GM12892 (cell line): ENCODE results near the gene CLCF1.

Experiments
- DNase-seq: peaks from one replicate; pipeline ENCODE4 v3.0.0; 2011; ENCODE audit not compliant: insufficient read length
- FAIRE-seq: peaks from 2 replicates; lab custom pipeline; 2011; peaks lifted over from hg19 to GRCh38; lab: Jason Lieb, UNC
- POLR2A ChIP-seq: IDR thresholded peaks from 2 replicates; pipeline ENCODE4 v1.6.1; 2011; ENCODE audit warnings: low read depth, low read length, control low read depth
- POLR2AphosphoS5 ChIP-seq: IDR thresholded peaks from 2 replicates; pipeline ENCODE4 v1.6.1; 2011; ENCODE audit warnings: low read depth, low read length, control low read depth
- TAF1 ChIP-seq: IDR thresholded peaks from 2 replicates; pipeline ENCODE4 v1.6.1; 2011; ENCODE audit warnings: low read depth, mild to moderate bottlenecking, control low read depth, low read length, borderline replicate concordance

Gene CLCF1

GRCh38 chr11:67415501-67416304 is 42.3 kb upstream of the CLCF1 start, which contains the start of gene CARNS1:
Gene CARNS1, plus strand, starts transcription at chr11:67415678. Its CDS starts 522 bp downstream, at chr11:67416200.
- FAIRE-seq (no peak), DNase-seq (no peak)
- no peak for TF ChIP-seq TAF1
- no peak for TF ChIP-seq POLR2A
- TF ChIP-seq POLR2AphosphoS5, result no peak

- DNase-seq (no peak), FAIRE-seq (peak; percentile 30)
- TF ChIP-seq POLR2AphosphoS5 (no peak), POLR2A (no peak), TAF1 (no peak)
These were observed 40.0 kb upstream of the CLCF1 start for GRCh38 chr11:67413266-67413849.

- DNase-seq (no peak), FAIRE-seq (peak; percentile 63)
- TF ChIP-seq TAF1 (no peak), POLR2A (no peak), POLR2AphosphoS5 (no peak)
These were observed 39.2 kb upstream of the CLCF1 start for GRCh38 chr11:67412495-67413179.

GRCh38 chr11:67411785-67412152 is 38.4 kb upstream of the CLCF1 start:
- DNase-seq (no peak), FAIRE-seq (peak; percentile 89)
- TF ChIP-seq POLR2A (no peak), POLR2AphosphoS5 (no peak)

GRCh38 chr11:67410984-67411784 is 37.8 kb upstream of the CLCF1 start:
- TF ChIP-seq POLR2AphosphoS5, result no peak
- TF ChIP-seq TAF1, result no peak
- TF ChIP-seq POLR2A, result peak; percentile 31; the same call in 1 of the 2 replicates
- no peak for DNase-seq
- FAIRE-seq, result no peak

GRCh38 chr11:67410369-67410831 is 37.0 kb upstream of the CLCF1 start:
- no peak for TF ChIP-seq POLR2A
- TF ChIP-seq TAF1, result no peak
- no peak for TF ChIP-seq POLR2AphosphoS5
- DNase-seq (no peak), FAIRE-seq (no peak)

GRCh38 chr11:67409781-67410368 is 36.5 kb upstream of the CLCF1 start:
- TF ChIP-seq POLR2A, result no peak
- peak; percentile 26 for TF ChIP-seq POLR2AphosphoS5
- FAIRE-seq (no peak), DNase-seq (no peak)

GRCh38 chr11:67409261-67409666 is 35.9 kb upstream of the CLCF1 start:
- DNase-seq (peak; percentile 93), FAIRE-seq (peak; percentile 99)
- TF ChIP-seq TAF1 (0 out of 2 replicates have a peak, but pooled peaks have one; percentile 25), POLR2AphosphoS5 (peak; percentile 66; the same call in 1 of the 2 replicates), POLR2A (peak; percentile 86)

GRCh38 chr11:67408437-67409200 is 35.2 kb upstream of the CLCF1 start:
- no peak for TF ChIP-seq POLR2AphosphoS5
- no peak for TF ChIP-seq TAF1
- TF ChIP-seq POLR2A, result no peak
- FAIRE-seq (no peak), DNase-seq (no peak)

- no peak for TF ChIP-seq POLR2A
- TF ChIP-seq TAF1, result no peak
- no peak for TF ChIP-seq POLR2AphosphoS5
- DNase-seq, result no peak
- peak; percentile 77 for FAIRE-seq
These were observed 34.3 kb upstream of the CLCF1 start for GRCh38 chr11:67407688-67408163.
